ENCODE results near the gene C10orf143.

Gene C10orf143

GRCh38 chr10:130016095-130016494 is 94.5 kb downstream of the C10orf143 start:
- DNase-seq, result no peak

DNA sequence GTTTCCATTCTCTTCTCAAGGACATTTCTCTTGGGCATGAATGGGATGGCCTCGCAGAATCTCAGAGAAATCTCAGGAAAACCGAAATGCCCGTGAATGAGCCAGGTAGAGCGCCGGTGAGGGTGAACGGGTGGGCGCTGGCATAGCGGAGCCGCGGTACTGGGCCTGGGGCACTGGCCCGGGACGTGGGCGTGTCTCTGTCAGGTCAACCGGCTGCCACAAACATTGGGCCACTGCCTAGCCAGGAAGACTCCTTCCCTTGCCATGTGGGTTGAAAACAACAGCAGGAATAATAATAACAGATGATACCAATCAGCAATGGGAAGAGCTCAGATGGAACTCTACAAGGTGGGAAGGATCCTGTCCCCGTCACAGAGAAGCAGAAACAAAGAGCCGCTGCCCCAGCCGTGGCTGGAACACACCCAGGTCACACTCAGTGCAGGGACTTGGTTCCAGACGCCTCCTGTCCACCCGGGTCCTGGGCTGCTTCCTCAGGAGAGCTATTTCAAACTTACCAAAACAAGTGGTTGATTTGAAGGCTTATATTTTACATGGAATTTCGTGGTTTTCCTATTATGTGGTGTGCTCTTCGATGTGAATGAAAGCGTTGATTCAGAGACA is 95.4 kb downstream of the C10orf143 start:
- no peak for DNase-seq

GRCh38 chr10:130014263-130015074 is 96.2 kb downstream of the C10orf143 start:
- no peak for DNase-seq
